Mesendoderm (in vitro differentiated cells): ENCODE data around the gene TSPEAR.

Experiments
- DNase-seq: peaks from one replicate; pipeline ENCODE4 v3.0.0; 2013
- H2AK5ac ChIP-seq: 2 replicates; pipeline ENCODE4 v1.6.1; 2013; ENCODE audit warnings: low read length, inconsistent platforms
- H2BK120ac ChIP-seq: 2 replicates; pipeline ENCODE4 v1.6.1; 2013; ENCODE audit warnings: low read depth, mild to moderate bottlenecking, low read length, moderate library complexity, mixed read lengths
- H2BK15ac ChIP-seq: replicated peaks from 2 replicates; pipeline ENCODE4 v1.6.1; 2013; ENCODE audit warnings: low read depth, mild to moderate bottlenecking, moderate library complexity
- H2BK5ac ChIP-seq: 2 replicates; pipeline ENCODE4 v1.6.1; 2013; ENCODE audit warnings: low read length, inconsistent platforms
- H3K18ac ChIP-seq: 2 replicates; pipeline ENCODE4 v1.6.1; 2013; ENCODE audit warnings: mild to moderate bottlenecking, low read length, mixed read lengths
- H3K23ac ChIP-seq: one replicate; pipeline ENCODE4 v1.6.1; 2013; ENCODE audit warnings: low read length
- H3K27ac ChIP-seq: 2 replicates; pipeline ENCODE4 v1.5.1; 2013; ENCODE audit warnings: low read depth, mild to moderate bottlenecking, inconsistent platforms, low read length, moderate library complexity
- H3K27me3 ChIP-seq: 2 replicates; pipeline ENCODE4 v1.6.1; 2013; ENCODE audit warnings: low read length, control low read depth, mild to moderate bottlenecking, inconsistent platforms; ENCODE audit not compliant: insufficient read depth, poor library complexity
- H3K36me3 ChIP-seq: 2 replicates; pipeline ENCODE4 v1.6.1; 2013; ENCODE audit warnings: low read length, inconsistent platforms; ENCODE audit not compliant: control insufficient read depth, insufficient read depth
- H3K4ac ChIP-seq: one replicate; pipeline ENCODE4 v1.6.1; 2013; ENCODE audit warnings: low read depth, mild to moderate bottlenecking, low read length, moderate library complexity
- H3K4me1 ChIP-seq: 2 replicates; pipeline ENCODE4 v1.6.1; 2013; ENCODE audit warnings: low read depth, low read length, inconsistent platforms; ENCODE audit not compliant: control insufficient read depth
- H3K4me2 ChIP-seq: 2 replicates; pipeline ENCODE4 v1.6.1; 2013; ENCODE audit warnings: low read length
- H3K4me3 ChIP-seq: 2 replicates; pipeline ENCODE4 v1.5.1; 2013; ENCODE audit warnings: mild to moderate bottlenecking, low read length
- H3K56ac ChIP-seq: one replicate; pipeline ENCODE4 v1.6.1; 2013; ENCODE audit warnings: low read length
- H3K79me1 ChIP-seq: 2 replicates; pipeline ENCODE4 v1.6.1; 2013; ENCODE audit warnings: low read length, inconsistent platforms
- H3K79me2 ChIP-seq: 2 replicates; pipeline ENCODE4 v1.6.1; 2013; ENCODE audit warnings: mild to moderate bottlenecking, low read length; ENCODE audit not compliant: control insufficient read depth, insufficient read depth
- H3K9ac ChIP-seq: 2 replicates; pipeline ENCODE4 v1.6.1; 2013; ENCODE audit warnings: low read length, inconsistent platforms
- H4K5ac ChIP-seq: one replicate; pipeline ENCODE4 v1.6.1; 2013; ENCODE audit warnings: low read length
- H4K8ac ChIP-seq: one replicate; pipeline ENCODE4 v1.6.1; 2013; ENCODE audit warnings: low read depth, mild to moderate bottlenecking, control low read depth, low read length, moderate library complexity
- WGBS: extraction: QIAGEN DNeasy Blood & Tissue Kit; methylation state at CpG from one replicate; pipeline ENCODE4 v1.1.7; 2013; ENCODE audit warnings: low lambda C conversion rate, missing lambda C conversion rate; ENCODE audit not compliant: insufficient coverage; ENCODE audit errors: extremely low coverage; 5-methylcytosine and 5-hydroxymethylcytosine counted together

The TSPEAR gene

GRCh38 chr21:44618504-44618903, 92.9 kb downstream of the TSPEAR start:
- no peak overlapping the region for H4K5ac ChIP-seq
- H3K4ac ChIP-seq, result no peak overlapping the region
- no peaks in the 10 kb centered on the region for H3K79me2 ChIP-seq
- H3K27me3 ChIP-seq, result no peaks in the 10 kb centered on the region
- H3K9ac ChIP-seq, result no peak overlapping the region
- H2BK120ac ChIP-seq, result no peak overlapping the region
- no CpG with 5 or more reads among the region's 4 CpGs for WGBS
- H3K36me3 ChIP-seq, result no peaks in the 10 kb centered on the region
- H2BK5ac ChIP-seq, result no peak overlapping the region
- H3K4me1 ChIP-seq, result peaks cover 4% of the 10 kb centered on the region
- no peak overlapping the region for H3K23ac ChIP-seq
- H3K79me1 ChIP-seq, result no peaks in the 10 kb centered on the region
- H3K4me2 ChIP-seq, result no peak overlapping the region
- no peak overlapping the region for H3K27ac ChIP-seq
- H3K4me3 ChIP-seq, result no peak overlapping the region
- no peak overlapping the region for H3K56ac ChIP-seq
- H2BK15ac ChIP-seq, result no peak overlapping the region
- peak; percentile 66 for DNase-seq
- H2AK5ac ChIP-seq, result no peak overlapping the region
- no peak overlapping the region for H4K8ac ChIP-seq
- no peak overlapping the region for H3K18ac ChIP-seq

GRCh38 chr21:44617071-44617501, 94.3 kb downstream of the TSPEAR start:
- no peaks in the 10 kb centered on the region for H3K27me3 ChIP-seq
- H3K79me2 ChIP-seq, result no peaks in the 10 kb centered on the region
- H3K79me1 ChIP-seq, result no peaks in the 10 kb centered on the region
- no peak overlapping the region for H2BK120ac ChIP-seq
- H3K4me3 ChIP-seq, result no peak overlapping the region
- H4K5ac ChIP-seq, result no peak overlapping the region
- H2BK15ac ChIP-seq, result no peak overlapping the region
- no peaks in the 10 kb centered on the region for H3K36me3 ChIP-seq
- no peak overlapping the region for H3K4me2 ChIP-seq
- no peak overlapping the region for H3K27ac ChIP-seq
- no peak overlapping the region for H3K56ac ChIP-seq
- H3K4me1 ChIP-seq, result peaks cover 4% of the 10 kb centered on the region
- H2AK5ac ChIP-seq, result no peak overlapping the region
- no peak overlapping the region for H3K9ac ChIP-seq
- H3K18ac ChIP-seq, result no peak overlapping the region
- DNase-seq, result no peak
- no peak overlapping the region for H3K4ac ChIP-seq
- H4K8ac ChIP-seq, result no peak overlapping the region
- H3K23ac ChIP-seq, result no peak overlapping the region
- no CpG with 5 or more reads among the region's 8 CpGs for WGBS
- H2BK5ac ChIP-seq, result no peak overlapping the region

- Histone ChIP-seq H3K79me2 (no peaks in the 10 kb centered on the region), H3K79me1 (no peaks in the 10 kb centered on the region), H4K8ac (no peak overlapping the region), H3K56ac (no peak overlapping the region), H2AK5ac (no peak overlapping the region), H3K4me2 (no peak overlapping the region), H3K23ac (no peak overlapping the region), H2BK15ac (no peak overlapping the region), H4K5ac (no peak overlapping the region), H3K36me3 (no peaks in the 10 kb centered on the region), H3K4me1 (peaks cover 4% of the 10 kb centered on the region), H3K4ac (no peak overlapping the region), H2BK5ac (no peak overlapping the region), H2BK120ac (no peak overlapping the region), H3K4me3 (no peak overlapping the region), H3K27me3 (no peaks in the 10 kb centered on the region), H3K18ac (no peak overlapping the region), H3K27ac (no peak overlapping the region), H3K9ac (no peak overlapping the region)
- DNase-seq, result no peak
- WGBS, result no CpG with 5 or more reads among the region's 16 CpGs
These were observed 94.8 kb downstream of the TSPEAR start for GRCh38 chr21:44616591-44616926.

- DNase-seq, result no peak
- H3K56ac ChIP-seq, result no peak overlapping the region
These were observed 95.3 kb downstream of the TSPEAR start for GRCh38 chr21:44615911-44616590.

GRCh38 chr21:44615466-44615865, 95.9 kb downstream of the TSPEAR start:
- H4K8ac ChIP-seq, result no peak overlapping the region

More at GRCh38 chr21:44615911-44616590, 95.3 kb downstream of the TSPEAR start:
- no peak overlapping the region for H2BK5ac ChIP-seq
- no peak overlapping the region for H4K5ac ChIP-seq
- no peak overlapping the region for H3K27ac ChIP-seq
- H3K4me2 ChIP-seq, result no peak overlapping the region
- H3K4ac ChIP-seq, result no peak overlapping the region
- WGBS, result no CpG with 5 or more reads among the region's 17 CpGs
- H3K23ac ChIP-seq, result no peak overlapping the region
- H3K79me1 ChIP-seq, result no peaks in the 10 kb centered on the region
- no peak overlapping the region for H3K18ac ChIP-seq
- H3K4me3 ChIP-seq, result no peak overlapping the region
- no peaks in the 10 kb centered on the region for H3K36me3 ChIP-seq
- peaks cover 4% of the 10 kb centered on the region for H3K4me1 ChIP-seq
- H3K27me3 ChIP-seq, result no peaks in the 10 kb centered on the region
- H2AK5ac ChIP-seq, result no peak overlapping the region
- H3K9ac ChIP-seq, result no peak overlapping the region
- H4K8ac ChIP-seq, result no peak overlapping the region
- H3K79me2 ChIP-seq, result no peaks in the 10 kb centered on the region
- H2BK120ac ChIP-seq, result no peak overlapping the region
- no peak overlapping the region for H2BK15ac ChIP-seq

GRCh38 chr21:44614961-44615391, 96.4 kb downstream of the TSPEAR start:
- H4K8ac ChIP-seq, result no peak overlapping the region
- no CpG with 5 or more reads among the region's 28 CpGs for WGBS
- H3K36me3 ChIP-seq, result no peaks in the 10 kb centered on the region
- H3K4me1 ChIP-seq, result peaks cover 4% of the 10 kb centered on the region
- no peaks in the 10 kb centered on the region for H3K27me3 ChIP-seq
- no peak overlapping the region for H2BK5ac ChIP-seq
- H3K27ac ChIP-seq, result no peak overlapping the region
- H3K4me2 ChIP-seq, result no peak overlapping the region
- H3K23ac ChIP-seq, result no peak overlapping the region
- no peaks in the 10 kb centered on the region for H3K79me1 ChIP-seq
- H3K56ac ChIP-seq, result no peak overlapping the region
- H4K5ac ChIP-seq, result no peak overlapping the region
- H3K79me2 ChIP-seq, result no peaks in the 10 kb centered on the region
- no peak overlapping the region for H2BK120ac ChIP-seq
- H3K4ac ChIP-seq, result no peak overlapping the region
- DNase-seq, result no peak
- no peak overlapping the region for H2BK15ac ChIP-seq
- no peak overlapping the region for H2AK5ac ChIP-seq
- H3K4me3 ChIP-seq, result no peak overlapping the region
- no peak overlapping the region for H3K18ac ChIP-seq
- H3K9ac ChIP-seq, result no peak overlapping the region

More at GRCh38 chr21:44615466-44615865, 95.9 kb downstream of the TSPEAR start:
- no peak overlapping the region for H2BK15ac ChIP-seq
- no peak overlapping the region for H3K18ac ChIP-seq
- no peaks in the 10 kb centered on the region for H3K27me3 ChIP-seq
- peaks cover 4% of the 10 kb centered on the region for H3K4me1 ChIP-seq
- H3K36me3 ChIP-seq, result no peaks in the 10 kb centered on the region
- no peak overlapping the region for H3K56ac ChIP-seq
- no peak overlapping the region for H2AK5ac ChIP-seq
- H3K79me1 ChIP-seq, result no peaks in the 10 kb centered on the region
- H3K4me2 ChIP-seq, result no peak overlapping the region
- H3K27ac ChIP-seq, result no peak overlapping the region
- no peak overlapping the region for H2BK5ac ChIP-seq
- no peak overlapping the region for H4K5ac ChIP-seq
- no peak overlapping the region for H3K9ac ChIP-seq
- no peak overlapping the region for H3K4me3 ChIP-seq
- no peaks in the 10 kb centered on the region for H3K79me2 ChIP-seq
- no peak overlapping the region for H2BK120ac ChIP-seq
- no peak for DNase-seq
- no peak overlapping the region for H3K4ac ChIP-seq
- H3K23ac ChIP-seq, result no peak overlapping the region
- WGBS, result no CpG with 5 or more reads among the region's 8 CpGs
